B cell (primary cell): Measurements from ENCODE around the gene ARRDC3. TPM values are rescaled to one million over a fixed set of nuclear protein-coding genes. Genes with fewer than 3 reads are reported as not detected.
A peak's percentile ranks its signal among the peaks of the same experiment; 100 is the strongest.

Experiments
- ATAC-seq: fragments of 200-7000 bp; cut with Tn5 transposase; one replicate; pipeline ENCODE4 v1.10.0; 2021; ENCODE audit warnings: low read depth, mild to moderate bottlenecking, moderate number of reproducible peaks, moderate library complexity
- CTCF ChIA-PET: fragments of 350-600 bp; sonication (Branson Sonifier 250); formaldehyde crosslinking; loops from one replicate; lab custom pipeline; 2021; ENCODE audit warnings: antibody characterized with exemption, inconsistent platforms; lab: Charles Lee
- POLR2A ChIA-PET: fragments of 350-600 bp; sonication (Branson Sonifier 250); formaldehyde crosslinking; loops from one replicate; lab custom pipeline; 2021; ENCODE audit warnings: antibody characterized with exemption; lab: Charles Lee
- DNase-seq: peaks from one replicate; pipeline ENCODE4 v3.0.0; 2013
- H2AFZ ChIP-seq: 2 replicates; pipeline ENCODE4 v1.6.1; 2012; ENCODE audit warnings: mild to moderate bottlenecking, low read depth, low read length; ENCODE audit not compliant: insufficient read depth, poor library complexity, severe bottlenecking
- H3K27ac ChIP-seq, 2 donors: 1 replicate in 1 of 2; 2 replicates in 1 of 2; pipeline ENCODE4 v1.5.1; 2012 to 2013; ENCODE audit warnings: low read length in 2 of 2, mild to moderate bottlenecking in 2 of 2, moderate library complexity in 1 of 2
- H3K27me3 ChIP-seq, 4 experiments: fragments of 200-600 bp in 1 of 4; sonication (generic) in 1 of 4; replicated peaks in 1 of 4; 1 replicate in 2 of 4; 2 replicates in 2 of 4; pipeline versions ENCODE4 v1.6.1 to v1.7.0; 2013 to 2016; ENCODE audit warnings: low read length in 3 of 4, mild to moderate bottlenecking in 2 of 4, mixed read lengths in 1 of 4, moderate library complexity in 1 of 4; ENCODE audit not compliant: insufficient read depth in 4 of 4, control insufficient read depth in 3 of 4; ENCODE audit errors: control extremely low read depth in 1 of 4
- H3K36me3 ChIP-seq, 2 experiments: replicated peaks in 1 of 2; 1 replicate in 1 of 2; 2 replicates in 1 of 2; pipeline versions ENCODE4 v1.6.1 to v1.7.1; 2013; ENCODE audit warnings: low read length in 1 of 2; ENCODE audit not compliant: insufficient read depth in 2 of 2, control insufficient read depth in 1 of 2; ENCODE audit errors: control extremely low read depth in 1 of 2, extremely low read depth in 1 of 2
- H3K4me1 ChIP-seq, 2 donors: fragments of 200-600 bp in 1 of 2; sonication (generic) in 1 of 2; 1 replicate in 1 of 2; 2 replicates in 1 of 2; pipeline versions ENCODE4 v1.5.1 to v1.6.1; 2013 to 2017; ENCODE audit warnings: low read length in 2 of 2; ENCODE audit not compliant: control insufficient read depth in 2 of 2, insufficient read depth in 2 of 2
- H3K4me2 ChIP-seq: replicated peaks from 2 replicates; pipeline ENCODE3; 2012; ENCODE audit warnings: mild to moderate bottlenecking, low read depth, low read length; ENCODE audit not compliant: poor library complexity, severe bottlenecking
- H3K4me3 ChIP-seq, 5 experiments: fragments of 200-600 bp in 1 of 5; sonication (generic) in 1 of 5; 1 replicate in 3 of 5; 2 replicates in 2 of 5; pipeline versions ENCODE4 v1.5.1 to v1.7.0; 2011 to 2016; ENCODE audit warnings: low read length in 4 of 5, mild to moderate bottlenecking in 4 of 5, low read depth in 2 of 5, control low read depth in 1 of 5, moderate library complexity in 1 of 5; ENCODE audit not compliant: insufficient read depth in 1 of 5; ENCODE audit errors: control extremely low read depth in 1 of 5, extremely low read depth in 1 of 5
- H3K79me2 ChIP-seq: fragments of 200-600 bp; sonication (generic); one replicate; pipeline ENCODE4 v1.6.0; 2016; ENCODE audit warnings: low read length; ENCODE audit not compliant: control insufficient read depth, insufficient read depth
- H3K9ac ChIP-seq: fragments of 200-600 bp; sonication (generic); 2 replicates; pipeline ENCODE4 v1.6.1; 2017; ENCODE audit warnings: mild to moderate bottlenecking, low read length, moderate library complexity
- H3K9me3 ChIP-seq, 3 donors: one replicate each; pipeline versions ENCODE4 v1.6.1 to v1.7.1; 2013; ENCODE audit warnings: low read length in 2 of 3; ENCODE audit not compliant: control insufficient read depth in 2 of 3, insufficient read depth in 1 of 3; ENCODE audit errors: control extremely low read depth in 1 of 3
- H4K20me1 ChIP-seq: 2 replicates; pipeline ENCODE4 v1.6.0; 2012; ENCODE audit warnings: mild to moderate bottlenecking, low read length; ENCODE audit not compliant: insufficient read depth, control insufficient read depth, poor library complexity, severe bottlenecking
- H3K27ac Mint-ChIP-seq: one replicate; pipeline ENCODE4 v1.8.0; 2021; ENCODE audit warnings: mixed read lengths
- H3K27me3 Mint-ChIP-seq: one replicate; pipeline ENCODE4 v1.8.0; 2021; ENCODE audit warnings: mixed read lengths
- H3K4me1 Mint-ChIP-seq: one replicate; pipeline ENCODE4 v1.8.0; 2021; ENCODE audit warnings: mixed read lengths
- H3K4me3 Mint-ChIP-seq: one replicate; pipeline ENCODE4 v1.8.0; 2021; ENCODE audit warnings: mixed read lengths
- H3K9me3 Mint-ChIP-seq: one replicate; pipeline ENCODE4 v1.8.0; 2022; ENCODE audit warnings: mixed read lengths; ENCODE audit not compliant: insufficient read depth
- CTCF ChIP-seq: fragments of 200-600 bp; IDR thresholded peaks from one replicate; pipeline ENCODE4 v1.8.0; 2022; ENCODE audit warnings: antibody characterized with exemption, mild to moderate bottlenecking
- EZH2 ChIP-seq: IDR thresholded peaks from 2 replicates; pipeline ENCODE4 v1.6.1; 2012; ENCODE audit warnings: borderline replicate concordance, low read depth, mild to moderate bottlenecking, moderate library complexity, low read length; ENCODE audit not compliant: insufficient read depth, poor library complexity, severe bottlenecking
- WGBS: methylation state at CpG from one replicate; pipeline ENCODE4 v1.1.5; 2013; ENCODE audit warnings: missing lambda C conversion rate; ENCODE audit not compliant: insufficient coverage; 5-methylcytosine and 5-hydroxymethylcytosine counted together
- intact Hi-C: fragments of 100-400 bp; cut with micrococcal nuclease; formaldehyde crosslinking; loops from one replicate; pipeline ENCODE4 v1.10.0; 2022
- polyA minus RNA-seq: library from RNA; depleted of rRNA, polyadenylated mRNA; stranded (reverse); fragments of >200 nt; gene quantifications from 2 replicates; pipeline ENCODE4 v1.2.3, GENCODE V29; 2012
- polyA plus RNA-seq: library from polyadenylated mRNA; depleted of rRNA; stranded (reverse); fragments of >200 nt; gene quantifications from 2 replicates; pipeline ENCODE4 v1.2.3, GENCODE V29; 2012
- total RNA-seq, 2 donors: library from RNA; stranded (reverse); fragments of 120-200 nt in 1 of 2; gene quantifications; 1 replicate in 1 of 2; 2 replicates in 1 of 2; pipeline versions ENCODE4 v1.2.3 to v1.2.4, GENCODE V29; 2013 to 2022

The ARRDC3 gene
- total RNA-seq (84.9 and 95.4 TPM in 2 replicates), polyA plus RNA-seq (36.1 and 52.9 TPM in 2 replicates), polyA minus RNA-seq (91.3 and 95.0 TPM in 2 replicates)
- 212 TPM for total RNA-seq (2013)

- intact Hi-C loops = loop anchor here (1.0 kb wide), 1 partner anchor 71 kb away; no protein-coding TSS in a partner anchor
- ATAC-seq = peak; percentile 49
These were observed at the start of gene ARRDC3 for GRCh38 chr5:91383027-91383955. Gene ARRDC3 (minus strand): TSS chr5:91383317. CDS start chr5:91383092, 225 bp downstream.

More at GRCh38 chr5:91383027-91383955, at the start of gene ARRDC3:
- peak within 1 kb of the TSS; percentile 99 to 100 for H3K27ac ChIP-seq
- Mint-ChIP-seq H3K4me1 (peaks cover 25% of the 10 kb centered on the region), H3K4me3 (peak within 1 kb of the TSS; percentile 88), H3K9me3 (no peaks in the 10 kb centered on the region), H3K27me3 (no peaks in the 10 kb centered on the region), H3K27ac (peak within 1 kb of the TSS; percentile 99)
- H3K79me2 ChIP-seq = peaks cover 35% of the 10 kb centered on the region
- peak; percentile 97 for DNase-seq
- peaks cover 15 to 17% of the 10 kb centered on the region in 2 donors for H3K4me1 ChIP-seq
- H3K4me2 ChIP-seq = peak within 1 kb of the TSS; percentile 87
- peak within 1 kb of the TSS; percentile 81 for H2AFZ ChIP-seq
- H4K20me1 ChIP-seq = no peaks in the 10 kb centered on the region
- ChIA-PET POLR2A (interaction anchor here (0.9 to 3.0 kb wide), 9 partner anchors 28 to 974 kb away, joined by 3 to 15 read pairs (median 7); partner anchors contain the start of genes CETN3 and LYSMD3), CTCF (interaction anchor here (0.8 to 9.3 kb wide), 22 partner anchors 8 to 517 kb away, joined by 3 to 195 read pairs (median 14); no protein-coding TSS in a partner anchor)
- no peaks in the 10 kb centered on the region for H3K9me3 ChIP-seq
- peaks cover 0 to 2% of the 10 kb centered on the region in 2 experiments for H3K36me3 ChIP-seq
- peak within 1 kb of the TSS; percentile 76 to 98 (median 98) for H3K4me3 ChIP-seq
- under 1% methylated on average over 42 of the region's 49 CpGs for WGBS
- no peaks in the 10 kb centered on the region for H3K27me3 ChIP-seq
- TF ChIP-seq CTCF (no peak), EZH2 (no peak)
- peak within 1 kb of the TSS; percentile 99 for H3K9ac ChIP-seq
